ENCODE data around the gene ADGRB2. TPM values are rescaled to one million over a fixed set of nuclear protein-coding genes. Genes with fewer than 3 reads are reported as not detected.

The ADGRB2 gene
- total RNA-seq, 1 experiment from 2014 or later = 12.3 TPM

- H3K4me2 ChIP-seq (ENCODE audit: low read length) = peak overlapping the region; percentile 92
- H3K4me1 ChIP-seq (ENCODE audit: insufficient read depth, low read length) = peaks cover 53% of the 10 kb centered on the region
- no peaks in the 10 kb centered on the region for H3K27me3 ChIP-seq (ENCODE audit: low read length)
- DNase-seq = no peak
- no peak overlapping the region for H3K9ac ChIP-seq (ENCODE audit: low read length)
- intact Hi-C loops (cut with micrococcal nuclease) = loop anchor here (1.0 kb wide), 1 partner anchor 46 kb away; no protein-coding TSS in a partner anchor
- H3K4me3 ChIP-seq (ENCODE audit: low read length) = peak overlapping the region; percentile 66; the same call in 1 of the 2 replicates
- no peak for ATAC-seq
- CTCF ChIA-PET = interaction anchor here (0.6 to 1.8 kb wide), 4 partner anchors 30 to 505 kb away, joined by 3 to 6 read pairs (median 3); no protein-coding TSS in a partner anchor
- H3F3A ChIP-seq (ENCODE audit: low read length, unreplicated experiment) = no peaks in the 10 kb centered on the region
- H3K27ac ChIP-seq (ENCODE audit: low read length) = no peak overlapping the region
- BruUV-seq (replicated peaks) = no TSS peak
- H3K36me3 ChIP-seq (ENCODE audit: low read depth, low read length) = no peaks in the 10 kb centered on the region
- no peaks in the 10 kb centered on the region for H4K20me1 ChIP-seq (ENCODE audit: low read length)
- no peak for TF ChIP-seq EZH2 (IDR thresholded peaks at IDR 0.05; ENCODE audit: low read length, unreplicated experiment)
- TF ChIP-seq EZH2phosphoT487 (IDR thresholded peaks at IDR 0.05; ENCODE audit: borderline replicate concordance, low read length) = no peak
- TF ChIP-seq CTCF (conservative IDR thresholded peaks at IDR 0.05; ENCODE audit: low read depth, low read length) = no peak
- H3K79me2 ChIP-seq (ENCODE audit: low read length) = no peaks in the 10 kb centered on the region
- POLR2A ChIA-PET (ENCODE audit: unreplicated experiment) = no interaction called here
- H3K9me2 ChIP-seq (replicated peaks; ENCODE audit: low read length) = no peaks in the 10 kb centered on the region
- H3K9me3 ChIP-seq (ENCODE audit: low read length) = no peaks in the 10 kb centered on the region
- peak overlapping the region; percentile 93; the same call in 1 of the 2 replicates for H2AFZ ChIP-seq (ENCODE audit: low read length)
These were observed 48.3 kb downstream of the ADGRB2 start for GRCh38 chr1:31715873-31716220.

GRCh38 chr1:31715087-31715872 is 48.9 kb downstream of the ADGRB2 start:
- Histone ChIP-seq H3K36me3 (ENCODE audit: low read depth, low read length) (no peaks in the 10 kb centered on the region), H4K20me1 (ENCODE audit: low read length) (no peaks in the 10 kb centered on the region), H3K79me2 (ENCODE audit: low read length) (no peaks in the 10 kb centered on the region), H3K4me1 (ENCODE audit: insufficient read depth, low read length) (peaks cover 53% of the 10 kb centered on the region), H3K9me2 (replicated peaks; ENCODE audit: low read length) (no peaks in the 10 kb centered on the region), H3K9me3 (ENCODE audit: low read length) (no peaks in the 10 kb centered on the region), H3K9ac (ENCODE audit: low read length) (peak overlapping the region; percentile 56), H3K27ac (ENCODE audit: low read length) (peak overlapping the region; percentile 60), H2AFZ (ENCODE audit: low read length) (peak overlapping the region; percentile 93), H3K27me3 (ENCODE audit: low read length) (no peaks in the 10 kb centered on the region), H3K4me2 (ENCODE audit: low read length) (peak overlapping the region; percentile 92), H3F3A (ENCODE audit: low read length, unreplicated experiment) (no peaks in the 10 kb centered on the region), H3K4me3 (ENCODE audit: low read length) (peak overlapping the region; percentile 66)
- TF ChIP-seq CTCF (conservative IDR thresholded peaks at IDR 0.05; ENCODE audit: low read depth, low read length) = peak; percentile 77
- TF ChIP-seq EZH2phosphoT487 (IDR thresholded peaks at IDR 0.05; ENCODE audit: borderline replicate concordance, low read length) = no peak
- peak; percentile 93 for ATAC-seq
- intact Hi-C loops (cut with micrococcal nuclease) = loop anchor here (1.0 kb wide), 1 partner anchor 45 kb away; no protein-coding TSS in a partner anchor
- ChIA-PET POLR2A (ENCODE audit: unreplicated experiment) (interaction anchor here (0.5 kb wide), 1 partner anchor 618 kb away, joined by 3 read pairs; no protein-coding TSS in a partner anchor), CTCF (interaction anchor here (1.4 to 1.8 kb wide), 3 partner anchors 30 to 217 kb away, joined by 3 to 6 read pairs (median 3); no protein-coding TSS in a partner anchor)
- DNase-seq = peak; percentile 87
- TSS peak; percentile 78 for BruUV-seq (replicated peaks)
